HEK293 (cell line): Measurements from ENCODE around the gene KCNJ6.
"Not testable (repeated sequence)": the region's sequence is repeated elsewhere in the genome, so short reads cannot be mapped to it uniquely, and the experiment has no call there.

Experiments used
- CTCF ChIA-PET: fragments of 350-600 bp; formaldehyde crosslinking; extraction: SDS; loops from one replicate; lab custom pipeline; 2021; ENCODE audit warnings: antibody characterized with exemption; lab: Yijun Ruan, JAX
- POLR2A ChIA-PET: fragments of 300-600 bp; formaldehyde crosslinking; extraction: SDS; loops from one replicate; lab custom pipeline; 2020; ENCODE audit warnings: antibody characterized with exemption, inconsistent platforms; lab: Yijun Ruan, JAX
- H3K27ac ChIP-seq: fragments of 200-500 bp; sonication (Bioruptor generic); 2 replicates; pipeline ENCODE4 v1.5.1; 2014; ENCODE audit warnings: low read depth, low read length, control low read depth, inconsistent platforms; ENCODE audit errors: extremely low read depth
- H3K36me3 ChIP-seq, 2 experiments: fragments of 200-500 bp in 1 of 2; sonication (Bioruptor generic) in 1 of 2; 1 replicate in 1 of 2; 2 replicates in 1 of 2; pipeline ENCODE4 v1.5.1; 2014 to 2017; ENCODE audit warnings: inconsistent platforms in 2 of 2, low read length in 2 of 2; ENCODE audit not compliant: control insufficient read depth in 2 of 2, insufficient read depth in 1 of 2
- H3K4me1 ChIP-seq: fragments of 200-500 bp; sonication (Bioruptor generic); 2 replicates; pipeline ENCODE4 v1.5.1; 2014; ENCODE audit warnings: mild to moderate bottlenecking, low read length, inconsistent platforms; ENCODE audit not compliant: control insufficient read depth, insufficient read depth
- H3K4me3 ChIP-seq: 2 replicates; pipeline ENCODE4 v1.5.1; 2011; ENCODE audit warnings: low read depth, mild to moderate bottlenecking, control low read depth, low read length, moderate library complexity
- H3K9me3 ChIP-seq: fragments of 200-500 bp; sonication (Bioruptor generic); 2 replicates; pipeline ENCODE4 v1.5.1; 2014; ENCODE audit warnings: low read depth, low read length, inconsistent platforms; ENCODE audit not compliant: control insufficient read depth, insufficient read depth
- ATF2 ChIP-seq: fragments of 450-650 bp; formaldehyde crosslinking; IDR thresholded peaks from 2 replicates; pipeline ENCODE4 v1.5.1; 2016; ENCODE audit warnings: missing biosample characterization, missing genetic modification characterization, low read depth
- CTCF ChIP-seq: fragments of 450-650 bp; formaldehyde crosslinking; IDR thresholded peaks from 2 replicates; pipeline ENCODE4 v1.5.1; 2016; ENCODE audit warnings: missing biosample characterization, missing genetic modification characterization
- EGR2 ChIP-seq: fragments of 450-650 bp; formaldehyde crosslinking; IDR thresholded peaks from 2 replicates; pipeline ENCODE4 v1.5.1; 2016; ENCODE audit warnings: low read depth, missing biosample characterization, missing genetic modification characterization
- GLI4 ChIP-seq: fragments of 450-650 bp; formaldehyde crosslinking; IDR thresholded peaks from 2 replicates; pipeline ENCODE4 v1.5.1; 2016; ENCODE audit warnings: missing biosample characterization, missing genetic modification characterization
- KLF8 ChIP-seq: fragments of 450-650 bp; formaldehyde crosslinking; IDR thresholded peaks from 2 replicates; pipeline ENCODE4 v1.5.1; 2016; ENCODE audit warnings: missing biosample characterization, missing genetic modification characterization
- OVOL3 ChIP-seq: fragments of 450-650 bp; formaldehyde crosslinking; IDR thresholded peaks from 2 replicates; pipeline ENCODE4 v1.5.1; 2016; ENCODE audit warnings: missing biosample characterization, missing genetic modification characterization
- SP3 ChIP-seq: fragments of 450-650 bp; formaldehyde crosslinking; IDR thresholded peaks from 2 replicates; pipeline ENCODE4 v1.5.1; 2016; ENCODE audit warnings: missing biosample characterization, missing genetic modification characterization
- ZBTB20 ChIP-seq: fragments of 450-650 bp; formaldehyde crosslinking; IDR thresholded peaks from 2 replicates; pipeline ENCODE4 v1.5.1; 2016; ENCODE audit warnings: missing biosample characterization, missing genetic modification characterization
- ZFHX2 ChIP-seq: fragments of 450-650 bp; formaldehyde crosslinking; conservative IDR thresholded peaks from 2 replicates; pipeline ENCODE4 v1.5.1; 2016; ENCODE audit warnings: missing biosample characterization, missing genetic modification characterization
- ZNF548 ChIP-seq: fragments of 450-650 bp; formaldehyde crosslinking; IDR thresholded peaks from 2 replicates; pipeline ENCODE4 v1.5.1; 2016; ENCODE audit warnings: missing biosample characterization, missing genetic modification characterization
- ZNF571 ChIP-seq: fragments of 450-650 bp; formaldehyde crosslinking; IDR thresholded peaks from 2 replicates; pipeline ENCODE4 v1.5.0; 2017; ENCODE audit warnings: missing biosample characterization, missing genetic modification characterization
- ZNF654 ChIP-seq: fragments of 450-650 bp; formaldehyde crosslinking; IDR thresholded peaks from 2 replicates; pipeline ENCODE4 v1.5.1; 2016; ENCODE audit warnings: low read depth, missing biosample characterization, missing genetic modification characterization
- ZNF664 ChIP-seq: fragments of 450-650 bp; formaldehyde crosslinking; IDR thresholded peaks from 2 replicates; pipeline ENCODE4 v1.5.1; 2016; ENCODE audit warnings: missing biosample characterization, missing genetic modification characterization
- ZNF701 ChIP-seq: fragments of 450-650 bp; formaldehyde crosslinking; IDR thresholded peaks from 2 replicates; pipeline ENCODE4 v1.5.1; 2016; ENCODE audit warnings: missing biosample characterization, missing genetic modification characterization
- ZSCAN18 ChIP-seq: fragments of 450-650 bp; formaldehyde crosslinking; IDR thresholded peaks from 2 replicates; pipeline ENCODE4 v1.5.1; 2016; ENCODE audit warnings: missing biosample characterization, missing genetic modification characterization

Gene KCNJ6

GRCh38 chr21:37591994-37592393 lies 324.3 kb downstream of the KCNJ6 start:
- CTCF ChIA-PET, POLR2A ChIA-PET, H3K4me3 ChIP-seq, H3K4me1 ChIP-seq, H3K27ac ChIP-seq, H3K9me3 ChIP-seq, H3K36me3 ChIP-seq: not testable (repeated sequence)

GRCh38 chr21:37590836-37591235 lies 325.4 kb downstream of the KCNJ6 start:
- H3K27ac ChIP-seq, H3K36me3 ChIP-seq, H3K4me3 ChIP-seq, CTCF ChIA-PET, POLR2A ChIA-PET, H3K4me1 ChIP-seq, H3K9me3 ChIP-seq: not testable (repeated sequence)

GRCh38 chr21:37588644-37589043 lies 327.6 kb downstream of the KCNJ6 start:
- POLR2A ChIA-PET, H3K27ac ChIP-seq, H3K4me1 ChIP-seq, H3K4me3 ChIP-seq, H3K9me3 ChIP-seq, CTCF ChIA-PET, H3K36me3 ChIP-seq: not testable (repeated sequence)

- TF ChIP-seq ZFHX2, result peak; percentile 46; the same call in 1 of the 2 replicates
- TF ChIP-seq ZBTB20 (tag by site-specific recombination), result no peak
- no peak for TF ChIP-seq ZNF571 (tag by site-specific recombination)
- no peak for TF ChIP-seq ZNF664 (tag by site-specific recombination)
- TF ChIP-seq CTCF (tag by site-specific recombination), result no peak
- peak; percentile 78 for TF ChIP-seq EGR2
- no peak for TF ChIP-seq ZNF654 (tag by site-specific recombination)
- TF ChIP-seq, all 188 proteins: peak for 2
- ChIA-PET POLR2A (no interaction called here), CTCF (no interaction called here)
- H3K27ac ChIP-seq, result no peak overlapping the region
- H3K36me3 ChIP-seq, result no peaks in the 10 kb centered on the region
- no peaks in the 10 kb centered on the region for H3K9me3 ChIP-seq
- no peaks in the 10 kb centered on the region for H3K4me1 ChIP-seq
- no peak overlapping the region for H3K4me3 ChIP-seq
These were observed 328.6 kb downstream of the KCNJ6 start for GRCh38 chr21:37587635-37588177.

GRCh38 chr21:37587203-37587602 lies 329.1 kb downstream of the KCNJ6 start:
- Histone ChIP-seq H3K4me1 (no peaks in the 10 kb centered on the region), H3K36me3 (no peaks in the 10 kb centered on the region), H3K9me3 (no peaks in the 10 kb centered on the region), H3K4me3 (no peak overlapping the region), H3K27ac (no peak overlapping the region)
- no peak for TF ChIP-seq KLF8 (tag by site-specific recombination)
- TF ChIP-seq ZNF701 (tag by site-specific recombination), result no peak
- no peak for TF ChIP-seq ZNF548 (tag by site-specific recombination)
- no peak for TF ChIP-seq ZSCAN18 (tag by site-specific recombination)
- no peak for TF ChIP-seq SP3 (tag by site-specific recombination)
- TF ChIP-seq ATF2 (tag by site-specific recombination), result no peak
- TF ChIP-seq GLI4 (tag by site-specific recombination), result no peak
- no peak for TF ChIP-seq OVOL3
- ChIA-PET POLR2A (no interaction called here), CTCF (no interaction called here)
